GM19099 (cell line): ENCODE data around the gene KANSL1.

Experiments used
- POLR2A ChIP-seq: IDR thresholded peaks from 3 replicates; pipeline ENCODE4 v1.6.1; 2011; ENCODE audit warnings: low read depth; ENCODE audit not compliant: insufficient read length; ENCODE audit errors: extremely low read depth

Gene KANSL1

DNA sequence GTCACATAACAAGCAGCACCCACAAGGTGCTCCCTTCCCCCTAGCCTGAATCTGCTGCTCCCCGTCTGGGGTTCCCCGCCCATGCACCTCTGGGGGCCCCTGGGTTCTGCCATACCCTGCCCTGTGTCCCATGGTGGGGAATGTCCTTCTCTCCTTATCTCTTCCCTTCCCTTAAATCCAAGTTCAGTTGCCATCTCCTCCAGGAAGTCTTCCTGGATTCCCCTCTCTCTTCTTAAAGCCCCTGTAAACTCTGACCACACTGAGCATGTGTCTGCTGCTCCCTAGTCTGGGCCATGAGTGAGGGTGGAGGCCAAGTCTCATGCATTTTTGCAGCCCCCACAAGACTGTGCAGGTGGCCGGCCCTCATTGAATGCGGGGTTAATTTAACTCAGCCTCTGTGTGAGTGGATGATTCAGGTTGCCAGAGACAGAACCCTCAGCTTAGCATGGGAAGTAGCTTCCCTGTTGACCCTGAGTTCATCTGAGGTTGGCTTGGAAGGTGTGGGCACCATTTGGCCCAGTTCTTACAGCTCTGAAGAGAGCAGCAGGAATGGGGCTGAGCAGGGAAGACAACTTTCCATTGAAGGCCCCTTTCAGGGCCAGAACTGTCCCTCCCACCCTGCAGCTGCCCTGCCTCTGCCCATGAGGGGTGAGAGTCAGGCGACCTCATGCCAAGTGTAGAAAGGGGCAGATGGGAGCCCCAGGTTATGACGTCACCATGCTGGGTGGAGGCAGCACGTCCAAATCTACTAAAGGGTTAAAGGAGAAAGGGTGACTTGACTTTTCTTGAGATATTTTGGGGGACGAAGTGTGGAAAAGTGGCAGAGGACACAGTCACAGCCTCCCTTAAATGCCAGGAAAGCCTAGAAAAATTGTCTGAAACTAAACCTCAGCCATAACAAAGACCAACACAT lies 194.0 kb downstream of the KANSL1 start, which contains the start of gene STH:
STH (plus strand) TSS at position 264 of the 913 bp plus-strand sequence; CDS start at position 294, 30 bp downstream.
- TF ChIP-seq POLR2A = no peak

DNA sequence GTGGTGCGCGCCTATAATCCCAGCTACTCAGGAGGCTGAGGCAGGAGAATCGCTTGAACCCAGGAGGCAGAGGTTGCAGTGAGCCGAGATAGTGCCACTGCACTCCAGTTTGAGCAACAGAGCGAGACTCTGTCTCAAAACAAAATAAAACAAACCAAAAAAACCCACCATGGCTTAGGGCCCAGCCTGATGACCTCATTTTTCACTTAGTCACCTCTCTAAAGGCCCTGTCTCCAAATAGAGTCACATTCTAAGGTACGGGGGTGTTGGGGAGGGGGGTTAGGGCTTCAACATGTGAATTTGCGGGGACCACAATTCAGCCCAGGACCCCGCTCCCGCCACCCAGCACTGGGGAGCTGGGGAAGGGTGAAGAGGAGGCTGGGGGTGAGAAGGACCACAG lies 195.6 kb downstream of the KANSL1 start:
- no peak for TF ChIP-seq POLR2A

DNA sequence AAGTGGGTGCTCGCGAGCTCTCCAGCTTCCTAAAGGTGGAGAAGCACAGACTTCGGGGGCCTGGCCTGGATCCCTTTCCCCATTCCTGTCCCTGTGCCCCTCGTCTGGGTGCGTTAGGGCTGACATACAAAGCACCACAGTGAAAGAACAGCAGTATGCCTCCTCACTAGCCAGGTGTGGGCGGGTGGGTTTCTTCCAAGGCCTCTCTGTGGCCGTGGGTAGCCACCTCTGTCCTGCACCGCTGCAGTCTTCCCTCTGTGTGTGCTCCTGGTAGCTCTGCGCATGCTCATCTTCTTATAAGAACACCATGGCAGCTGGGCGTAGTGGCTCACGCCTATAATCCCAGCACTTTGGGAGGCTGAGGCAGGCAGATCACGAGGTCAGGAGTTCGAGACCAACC lies 196.1 kb downstream of the KANSL1 start:
- TF ChIP-seq POLR2A = no peak

DNA sequence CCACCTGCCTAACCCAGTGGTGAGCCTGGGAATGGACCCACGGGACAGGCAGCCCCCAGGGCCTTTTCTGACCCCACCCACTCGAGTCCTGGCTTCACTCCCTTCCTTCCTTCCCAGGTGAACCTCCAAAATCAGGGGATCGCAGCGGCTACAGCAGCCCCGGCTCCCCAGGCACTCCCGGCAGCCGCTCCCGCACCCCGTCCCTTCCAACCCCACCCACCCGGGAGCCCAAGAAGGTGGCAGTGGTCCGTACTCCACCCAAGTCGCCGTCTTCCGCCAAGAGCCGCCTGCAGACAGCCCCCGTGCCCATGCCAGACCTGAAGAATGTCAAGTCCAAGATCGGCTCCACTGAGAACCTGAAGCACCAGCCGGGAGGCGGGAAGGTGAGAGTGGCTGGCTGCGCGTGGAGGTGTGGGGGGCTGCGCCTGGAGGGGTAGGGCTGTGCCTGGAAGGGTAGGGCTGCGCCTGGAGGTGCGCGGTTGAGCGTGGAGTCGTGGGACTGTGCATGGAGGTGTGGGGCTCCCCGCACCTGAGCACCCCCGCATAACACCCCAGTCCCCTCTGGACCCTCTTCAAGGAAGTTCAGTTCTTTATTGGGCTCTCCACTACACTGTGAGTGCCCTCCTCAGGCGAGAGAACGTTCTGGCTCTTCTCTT lies 196.8 kb downstream of the KANSL1 start:
- no peak for TF ChIP-seq POLR2A

DNA sequence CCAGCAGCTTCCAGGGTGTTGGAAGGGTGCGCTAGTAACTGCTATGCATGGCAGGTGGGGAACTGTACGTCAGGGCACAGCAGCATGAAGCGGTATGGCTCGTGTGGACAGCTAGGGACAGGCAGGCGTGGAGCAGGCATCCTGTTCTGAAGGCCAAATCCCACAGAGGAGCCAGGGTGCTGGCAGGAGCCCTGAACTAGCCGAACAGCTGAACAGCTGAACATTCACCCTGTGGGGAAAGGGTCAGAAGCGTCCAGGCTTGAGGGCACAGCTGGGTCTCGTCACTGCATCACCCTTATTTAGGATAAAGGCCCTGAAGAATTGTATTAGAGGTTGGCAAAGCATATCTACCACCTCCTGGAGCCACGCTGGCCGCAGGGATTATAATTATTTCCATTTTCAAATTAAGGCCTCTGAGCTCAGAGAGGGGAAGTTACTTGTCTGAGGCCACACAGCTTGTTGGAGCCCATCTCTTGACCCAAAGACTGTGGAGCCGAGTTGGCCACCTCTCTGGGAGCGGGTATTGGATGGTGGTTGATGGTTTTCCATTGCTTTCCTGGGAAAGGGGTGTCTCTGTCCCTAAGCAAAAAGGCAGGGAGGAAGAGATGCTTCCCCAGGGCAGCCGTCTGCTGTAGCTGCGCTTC lies 197.5 kb downstream of the KANSL1 start:
- TF ChIP-seq POLR2A = no peak

DNA sequence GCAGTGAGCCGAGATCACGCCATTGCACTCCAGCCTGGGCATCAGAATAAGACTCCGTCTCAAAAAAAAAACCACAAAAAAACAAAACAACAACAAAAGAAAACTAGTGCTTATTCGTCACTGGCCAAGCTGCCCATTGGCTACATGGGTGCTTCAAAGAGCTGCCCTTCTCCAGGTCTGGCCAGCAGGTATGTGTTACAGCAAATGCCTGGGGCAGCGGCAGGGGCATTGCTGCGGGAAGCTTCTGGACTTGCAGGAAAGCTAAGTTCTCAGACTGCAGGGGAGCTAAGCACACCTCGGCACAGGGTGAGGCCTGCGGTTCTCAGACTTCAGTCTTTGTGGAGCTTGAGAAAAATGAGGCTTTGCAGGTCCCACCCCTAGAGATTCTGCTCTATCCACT lies 198.2 kb downstream of the KANSL1 start:
- TF ChIP-seq POLR2A = no peak

DNA sequence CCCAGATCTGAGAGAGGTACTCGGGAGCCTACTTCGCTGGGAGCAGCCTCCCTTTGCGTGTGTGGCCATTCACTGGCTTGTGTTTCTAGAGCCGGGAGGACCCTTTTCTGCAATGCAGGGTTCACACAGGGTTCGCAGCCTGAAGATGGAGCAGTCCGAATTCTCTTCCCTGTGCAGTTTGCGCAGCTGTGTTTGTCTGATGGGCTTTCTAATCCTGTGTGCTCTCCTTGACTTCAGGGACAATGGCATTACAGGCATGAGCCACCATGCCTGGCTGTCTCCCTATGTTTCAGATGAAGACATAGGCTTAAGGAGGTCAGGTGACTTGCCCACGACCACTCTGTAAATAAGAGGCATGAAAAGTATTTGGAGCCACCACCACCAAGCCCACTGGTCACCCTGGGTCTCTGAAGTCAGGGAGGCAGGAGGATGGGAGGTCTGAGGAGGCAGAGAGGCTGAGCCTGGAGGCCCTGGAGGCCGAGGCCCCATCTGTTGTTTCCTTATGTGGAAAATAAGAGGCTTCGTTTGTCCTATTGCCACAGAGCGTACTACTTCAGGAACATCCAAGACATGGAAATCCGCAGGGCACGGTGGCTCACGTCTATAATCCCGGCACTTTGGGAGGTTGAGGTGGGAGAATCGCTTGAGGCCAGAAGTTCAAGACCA lies 199.1 kb downstream of the KANSL1 start:
- no peak for TF ChIP-seq POLR2A

DNA sequence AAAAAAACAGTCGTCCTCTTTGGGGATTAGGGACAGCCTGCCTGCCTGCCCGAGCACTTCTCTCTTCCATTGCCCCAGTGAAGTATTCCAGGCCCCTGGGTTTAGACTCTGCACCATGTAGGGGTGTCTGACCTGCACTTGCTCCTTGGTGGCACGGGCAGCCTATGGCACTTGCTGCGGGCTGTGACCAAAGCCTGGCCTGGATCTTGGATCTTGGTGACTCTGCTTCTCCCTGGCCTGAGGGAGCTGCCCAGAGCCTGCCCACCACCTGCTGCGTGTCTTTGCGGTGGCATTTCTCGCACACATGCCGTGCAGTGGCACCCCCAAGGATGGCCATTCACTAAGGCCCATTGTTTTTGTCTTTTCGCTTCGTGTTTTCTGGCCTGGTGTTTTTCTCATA lies 200.3 kb downstream of the KANSL1 start:
- no peak for TF ChIP-seq POLR2A

DNA sequence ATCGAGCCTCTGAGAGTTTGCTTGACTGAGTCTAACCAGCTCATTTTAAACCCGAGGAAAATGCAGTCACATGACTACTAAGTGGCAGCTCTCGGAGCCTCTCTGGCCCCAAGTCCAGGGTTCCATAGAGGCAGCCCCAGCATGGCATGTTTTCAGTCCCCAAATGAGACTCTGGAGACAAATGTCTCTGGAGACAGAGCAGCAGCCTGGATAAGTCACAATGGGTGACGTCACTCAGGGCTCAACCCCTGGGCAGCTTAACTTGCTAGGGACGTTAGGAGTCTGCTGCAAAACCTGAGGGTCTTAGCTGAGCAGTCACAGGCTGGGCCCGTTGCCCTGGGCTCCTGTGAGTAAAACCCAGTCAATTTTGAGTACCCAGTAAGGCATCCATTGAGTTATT lies 201.1 kb downstream of the KANSL1 start:
- TF ChIP-seq POLR2A = no peak

DNA sequence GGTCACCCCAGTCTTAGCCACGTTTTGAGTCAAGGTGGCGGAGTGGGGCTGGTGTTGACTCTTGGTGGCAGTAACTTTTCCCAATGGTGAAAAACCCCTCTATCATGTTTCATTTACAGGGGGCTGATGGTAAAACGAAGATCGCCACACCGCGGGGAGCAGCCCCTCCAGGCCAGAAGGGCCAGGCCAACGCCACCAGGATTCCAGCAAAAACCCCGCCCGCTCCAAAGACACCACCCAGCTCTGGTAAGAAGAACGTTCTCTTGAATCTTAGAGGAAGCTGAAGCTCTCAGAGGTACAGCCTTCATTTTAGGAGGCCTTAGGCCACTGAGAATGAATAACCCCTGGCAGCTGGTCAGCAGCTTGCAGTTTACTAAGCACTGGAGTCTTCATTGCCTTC lies 201.9 kb downstream of the KANSL1 start:
- no peak for TF ChIP-seq POLR2A

DNA sequence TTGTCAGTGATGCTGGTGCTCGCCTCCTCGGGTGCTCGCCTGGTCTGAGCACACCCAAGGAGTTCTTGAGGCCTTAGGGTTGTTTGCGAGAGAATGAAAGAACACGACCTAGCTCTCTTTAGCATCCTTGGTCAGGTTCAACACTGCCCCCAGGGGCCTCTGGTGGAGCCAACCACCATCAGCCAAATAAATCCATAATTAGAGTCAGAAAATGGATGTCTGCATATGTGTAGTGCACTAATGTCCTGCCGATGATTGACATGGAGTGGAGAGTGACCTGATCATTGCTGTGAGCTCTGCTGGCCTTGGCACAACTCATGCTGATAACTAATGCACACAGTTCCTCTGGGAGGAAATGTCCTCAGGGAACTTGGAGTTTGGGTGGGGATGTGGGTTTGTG lies 202.3 kb downstream of the KANSL1 start:
- no peak for TF ChIP-seq POLR2A

DNA sequence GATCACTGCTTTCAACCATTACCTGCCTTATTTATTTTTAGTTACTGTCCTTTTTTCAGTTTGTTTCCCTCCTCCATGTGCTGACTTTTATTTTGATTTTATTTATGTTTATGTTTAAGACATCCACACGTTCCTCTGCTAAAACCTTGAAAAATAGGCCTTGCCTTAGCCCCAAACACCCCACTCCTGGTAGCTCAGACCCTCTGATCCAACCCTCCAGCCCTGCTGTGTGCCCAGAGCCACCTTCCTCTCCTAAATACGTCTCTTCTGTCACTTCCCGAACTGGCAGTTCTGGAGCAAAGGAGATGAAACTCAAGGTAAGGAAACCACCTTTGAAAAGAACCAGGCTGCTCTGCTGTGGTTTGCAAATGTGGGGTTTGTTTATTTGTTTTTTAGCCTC lies 203.5 kb downstream of the KANSL1 start:
- TF ChIP-seq POLR2A = no peak

DNA sequence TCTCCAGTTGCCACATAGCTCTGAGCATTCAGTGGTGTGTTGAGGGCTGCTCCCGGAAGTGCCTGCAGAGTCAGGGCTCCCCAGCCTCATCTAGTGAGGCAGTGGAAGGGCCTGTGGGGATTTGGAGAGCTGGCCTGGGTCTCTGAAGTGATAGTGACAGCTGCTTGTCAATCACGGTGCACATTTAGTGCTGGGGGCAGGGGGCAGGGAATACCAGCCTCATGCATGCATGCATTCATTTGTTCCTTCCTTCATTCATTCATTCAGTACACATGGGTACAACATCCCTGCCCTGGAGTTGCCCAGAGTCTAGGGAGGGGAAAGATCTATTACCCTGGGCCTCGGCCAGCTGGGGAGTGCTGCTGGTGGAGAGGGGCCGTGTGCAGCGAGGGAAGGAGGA lies 205.5 kb downstream of the KANSL1 start:
- no peak for TF ChIP-seq POLR2A

DNA sequence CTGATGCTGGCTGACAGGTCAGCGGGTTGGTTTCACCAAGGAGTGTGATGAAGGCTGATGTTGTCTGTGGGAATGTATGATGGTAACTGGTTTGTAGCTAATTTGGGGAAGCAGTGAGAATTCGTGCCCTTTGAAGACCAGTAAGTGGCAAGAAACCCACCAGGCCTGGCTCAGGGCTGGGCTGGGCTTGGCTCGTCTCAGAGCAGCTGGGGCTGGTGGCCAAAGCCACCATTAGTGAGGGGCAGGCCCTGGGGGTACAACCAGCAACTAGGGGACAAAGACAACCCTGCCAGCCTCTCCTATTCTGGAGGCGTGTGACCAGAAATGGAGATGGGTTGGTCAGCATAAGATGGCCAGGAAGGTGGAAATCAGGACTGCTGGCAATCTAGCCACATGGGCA lies 207.2 kb downstream of the KANSL1 start:
- TF ChIP-seq POLR2A = no peak

DNA sequence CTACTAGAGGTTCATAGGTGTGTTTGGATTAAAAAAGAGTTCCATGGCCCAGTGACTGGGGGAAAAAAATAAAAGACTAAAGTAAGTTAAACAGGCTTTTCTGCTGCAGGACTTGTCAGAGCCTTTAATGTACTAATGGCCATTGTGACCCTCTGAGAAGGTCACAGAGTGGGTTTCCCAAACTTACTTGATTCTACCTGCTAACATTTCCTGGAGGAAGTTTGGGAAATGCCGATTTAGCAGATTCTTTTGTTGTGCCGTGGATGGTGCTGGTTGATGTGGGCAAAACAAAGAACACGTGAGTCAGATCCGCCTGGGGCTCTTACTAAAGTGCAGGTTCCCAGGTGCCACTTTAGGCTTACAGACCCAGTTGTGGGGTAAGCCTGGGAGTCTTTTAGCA lies 207.8 kb downstream of the KANSL1 start:
- TF ChIP-seq POLR2A = no peak
